GM23338 (cell line): ENCODE measurements around the gene CEP350. TPM values are rescaled to one million over a fixed set of nuclear protein-coding genes. Genes with fewer than 3 reads are reported as not detected.

Source experiments
- ATAC-seq: fragments of 200-7000 bp; cut with Tn5 transposase; 3 replicates; pipeline ENCODE4 v1.9.1; 2020
- DNase-seq: peaks from one replicate; pipeline ENCODE4 v3.0.0-alpha.2; 2015; ENCODE audit warnings: low spot score
- H2AFZ ChIP-seq: fragments of 200-600 bp; sonication (generic); 2 replicates; pipeline ENCODE4 v1.8.0; 2016; ENCODE audit warnings: antibody characterized with exemption, mild to moderate bottlenecking, moderate library complexity
- H3F3A ChIP-seq: fragments of 200-600 bp; sonication (generic); replicated peaks from 2 replicates; pipeline ENCODE4 v1.8.0; 2017; ENCODE audit warnings: antibody characterized with exemption, mixed run types, low read depth
- H3K27ac ChIP-seq: fragments of 200-600 bp; sonication (generic); 2 replicates; pipeline ENCODE4 v1.6.1; 2016; ENCODE audit warnings: low read depth
- H3K27me3 ChIP-seq: fragments of 200-600 bp; sonication (generic); 2 replicates; pipeline ENCODE4 v1.8.0; 2016; ENCODE audit warnings: mild to moderate bottlenecking, mixed run types, moderate library complexity; ENCODE audit not compliant: insufficient read depth
- H3K36me3 ChIP-seq: fragments of 200-600 bp; sonication (generic); 2 replicates; pipeline ENCODE4 v1.8.0; 2016; ENCODE audit warnings: mild to moderate bottlenecking; ENCODE audit not compliant: insufficient read depth
- H3K4me1 ChIP-seq: fragments of 200-600 bp; sonication (generic); 2 replicates; pipeline ENCODE4 v1.8.0; 2016; ENCODE audit warnings: mild to moderate bottlenecking, moderate library complexity; ENCODE audit not compliant: insufficient read depth
- H3K4me2 ChIP-seq: fragments of 200-600 bp; sonication (generic); 2 replicates; pipeline ENCODE4 v1.7.1; 2017; ENCODE audit warnings: mixed run types
- H3K4me3 ChIP-seq: fragments of 200-600 bp; sonication (generic); 2 replicates; pipeline ENCODE4 v1.6.1; 2016; ENCODE audit warnings: mixed run types
- H3K79me2 ChIP-seq: fragments of 200-600 bp; sonication (generic); replicated peaks from 2 replicates; pipeline ENCODE4 v1.8.0; 2017; ENCODE audit warnings: mild to moderate bottlenecking; ENCODE audit not compliant: insufficient read depth
- H3K9me2 ChIP-seq: fragments of 200-600 bp; sonication (generic); 2 replicates; pipeline ENCODE4 v1.8.0; 2017; ENCODE audit not compliant: insufficient read depth
- H4K20me1 ChIP-seq: fragments of 200-600 bp; sonication (generic); replicated peaks from 2 replicates; pipeline ENCODE4 v1.8.0; 2017; ENCODE audit warnings: mild to moderate bottlenecking; ENCODE audit not compliant: insufficient read depth
- H3K27ac Mint-ChIP-seq: 2 replicates; pipeline ENCODE4 v1.8.0; 2020; ENCODE audit warnings: inconsistent platforms, mild to moderate bottlenecking, moderate library complexity, mixed read lengths
- H3K27me3 Mint-ChIP-seq: 3 replicates; pipeline ENCODE4 v1.8.0; 2022; ENCODE audit warnings: low read depth, mild to moderate bottlenecking, moderate library complexity, mixed read lengths, inconsistent platforms; ENCODE audit not compliant: insufficient read depth, poor library complexity
- H3K36me3 Mint-ChIP-seq: 3 replicates; pipeline ENCODE4 v1.8.0; 2021; ENCODE audit warnings: low read depth, mild to moderate bottlenecking, inconsistent platforms, moderate library complexity, mixed read lengths
- H3K4me1 Mint-ChIP-seq: 3 replicates; pipeline ENCODE4 v1.8.0; 2020; ENCODE audit warnings: mild to moderate bottlenecking, inconsistent platforms, mixed read lengths
- H3K4me3 Mint-ChIP-seq: 3 replicates; pipeline ENCODE4 v1.8.0; 2021; ENCODE audit warnings: moderate library complexity, mild to moderate bottlenecking, inconsistent platforms, mixed read lengths
- H3K9me3 Mint-ChIP-seq: 3 replicates; pipeline ENCODE4 v1.8.0; 2020; ENCODE audit warnings: moderate library complexity, mild to moderate bottlenecking, inconsistent platforms, mixed read lengths
- EZH2 ChIP-seq: fragments of 200-600 bp; sonication (generic); IDR thresholded peaks from one replicate; pipeline ENCODE4 v1.8.0; 2017; ENCODE audit warnings: antibody characterized with exemption, mild to moderate bottlenecking, low read depth; ENCODE audit not compliant: unreplicated experiment
- JUNB ChIP-seq: IDR thresholded peaks from one replicate; pipeline ENCODE4 v1.6.1; 2016; ENCODE audit warnings: antibody characterized with exemption; ENCODE audit not compliant: unreplicated experiment
- NANOG ChIP-seq: IDR thresholded peaks from 2 replicates; pipeline ENCODE4 v1.6.1; 2016; ENCODE audit warnings: antibody characterized with exemption, borderline replicate concordance
- ZNF114 ChIP-seq: fragments of 250-450 bp; sonication (Bioruptor Pico); IDR thresholded peaks from 2 replicates; pipeline ENCODE4 v1.5.0; 2020; ENCODE audit warnings: mild to moderate bottlenecking, moderate library complexity
- polyA plus RNA-seq: library from polyadenylated mRNA; unstranded; fragments of >200 nt; fragmentation: Nextera tagmentation; extraction: Ambion mirVana; gene quantifications from 2 replicates; pipeline ENCODE4 v1.2.1, GENCODE V29; 2016
- total RNA-seq: library from RNA; depleted of rRNA; stranded (reverse); fragments of >200 nt; shearing (Covaris generic); gene quantifications from 2 replicates; pipeline ENCODE4 v1.2.3, GENCODE V29; 2014
- TF ChIP-seq, protein P1 (sequence below): IDR thresholded peaks from 2 replicates; pipeline ENCODE4 v1.6.1; 2016; ENCODE audit warnings: antibody characterized with exemption
- TF ChIP-seq, protein P2 (sequence below): IDR thresholded peaks from one replicate; pipeline ENCODE4 v1.6.1; 2018; ENCODE audit warnings: antibody characterized with exemption; ENCODE audit not compliant: unreplicated experiment
- TF ChIP-seq, protein P3 (sequence below): fragments of 250-450 bp; sonication (Bioruptor Pico); IDR thresholded peaks from 2 replicates; pipeline ENCODE4 v1.5.0; 2020; ENCODE audit warnings: mild to moderate bottlenecking, moderate library complexity
- TF ChIP-seq, protein P4 (sequence below), 2 experiments: fragments of 200-600 bp in 1 of 2; sonication (generic) in 1 of 2; conservative IDR thresholded peaks; 2 replicates each; pipeline versions ENCODE4 v1.5.1 to v1.6.1; 2016 to 2017; ENCODE audit warnings: antibody characterized with exemption in 2 of 2, low read depth in 2 of 2, mild to moderate bottlenecking in 2 of 2, moderate library complexity in 1 of 2

CEP350 gene
- total and polyA plus RNA-seq, 2 experiments from 2014 or later: 23.4 to 36.8 TPM

DNA sequence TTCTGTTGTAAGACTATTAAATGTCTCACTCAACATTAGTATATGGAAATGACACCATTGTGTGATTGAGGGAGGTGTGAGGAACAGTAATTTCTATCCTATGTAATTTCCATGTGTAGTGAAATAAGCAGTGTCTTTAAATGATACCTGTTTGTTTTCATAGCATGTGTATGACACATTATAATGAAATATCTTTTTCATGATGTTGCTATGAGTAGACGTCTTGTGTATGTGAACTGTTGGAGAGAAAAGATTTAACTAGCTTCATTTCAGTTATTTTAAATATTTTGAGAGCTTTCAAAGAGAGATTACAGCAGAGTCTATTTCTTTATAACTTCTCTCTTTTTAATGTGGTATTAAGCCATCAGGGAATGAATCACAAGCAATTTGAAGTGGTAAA lies 128.6 kb downstream of the CEP350 start:
- H3K27me3 Mint-ChIP-seq: peaks cover 3% of the 10 kb centered on the region
- peaks cover 5% of the 10 kb centered on the region; the same call in 1 of the 2 replicates for H3K36me3 ChIP-seq

More for the DNA sequence above, 128.6 kb downstream of the CEP350 start:
- TF ChIP-seq, protein P1, sequence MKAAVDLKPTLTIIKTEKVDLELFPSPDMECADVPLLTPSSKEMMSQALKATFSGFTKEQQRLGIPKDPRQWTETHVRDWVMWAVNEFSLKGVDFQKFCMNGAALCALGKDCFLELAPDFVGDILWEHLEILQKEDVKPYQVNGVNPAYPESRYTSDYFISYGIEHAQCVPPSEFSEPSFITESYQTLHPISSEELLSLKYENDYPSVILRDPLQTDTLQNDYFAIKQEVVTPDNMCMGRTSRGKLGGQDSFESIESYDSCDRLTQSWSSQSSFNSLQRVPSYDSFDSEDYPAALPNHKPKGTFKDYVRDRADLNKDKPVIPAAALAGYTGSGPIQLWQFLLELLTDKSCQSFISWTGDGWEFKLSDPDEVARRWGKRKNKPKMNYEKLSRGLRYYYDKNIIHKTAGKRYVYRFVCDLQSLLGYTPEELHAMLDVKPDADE: no peak
- TF ChIP-seq, protein P2, sequence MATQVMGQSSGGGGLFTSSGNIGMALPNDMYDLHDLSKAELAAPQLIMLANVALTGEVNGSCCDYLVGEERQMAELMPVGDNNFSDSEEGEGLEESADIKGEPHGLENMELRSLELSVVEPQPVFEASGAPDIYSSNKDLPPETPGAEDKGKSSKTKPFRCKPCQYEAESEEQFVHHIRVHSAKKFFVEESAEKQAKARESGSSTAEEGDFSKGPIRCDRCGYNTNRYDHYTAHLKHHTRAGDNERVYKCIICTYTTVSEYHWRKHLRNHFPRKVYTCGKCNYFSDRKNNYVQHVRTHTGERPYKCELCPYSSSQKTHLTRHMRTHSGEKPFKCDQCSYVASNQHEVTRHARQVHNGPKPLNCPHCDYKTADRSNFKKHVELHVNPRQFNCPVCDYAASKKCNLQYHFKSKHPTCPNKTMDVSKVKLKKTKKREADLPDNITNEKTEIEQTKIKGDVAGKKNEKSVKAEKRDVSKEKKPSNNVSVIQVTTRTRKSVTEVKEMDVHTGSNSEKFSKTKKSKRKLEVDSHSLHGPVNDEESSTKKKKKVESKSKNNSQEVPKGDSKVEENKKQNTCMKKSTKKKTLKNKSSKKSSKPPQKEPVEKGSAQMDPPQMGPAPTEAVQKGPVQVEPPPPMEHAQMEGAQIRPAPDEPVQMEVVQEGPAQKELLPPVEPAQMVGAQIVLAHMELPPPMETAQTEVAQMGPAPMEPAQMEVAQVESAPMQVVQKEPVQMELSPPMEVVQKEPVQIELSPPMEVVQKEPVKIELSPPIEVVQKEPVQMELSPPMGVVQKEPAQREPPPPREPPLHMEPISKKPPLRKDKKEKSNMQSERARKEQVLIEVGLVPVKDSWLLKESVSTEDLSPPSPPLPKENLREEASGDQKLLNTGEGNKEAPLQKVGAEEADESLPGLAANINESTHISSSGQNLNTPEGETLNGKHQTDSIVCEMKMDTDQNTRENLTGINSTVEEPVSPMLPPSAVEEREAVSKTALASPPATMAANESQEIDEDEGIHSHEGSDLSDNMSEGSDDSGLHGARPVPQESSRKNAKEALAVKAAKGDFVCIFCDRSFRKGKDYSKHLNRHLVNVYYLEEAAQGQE: no peak
- no peak for TF ChIP-seq NANOG
- TF ChIP-seq, protein P3, sequence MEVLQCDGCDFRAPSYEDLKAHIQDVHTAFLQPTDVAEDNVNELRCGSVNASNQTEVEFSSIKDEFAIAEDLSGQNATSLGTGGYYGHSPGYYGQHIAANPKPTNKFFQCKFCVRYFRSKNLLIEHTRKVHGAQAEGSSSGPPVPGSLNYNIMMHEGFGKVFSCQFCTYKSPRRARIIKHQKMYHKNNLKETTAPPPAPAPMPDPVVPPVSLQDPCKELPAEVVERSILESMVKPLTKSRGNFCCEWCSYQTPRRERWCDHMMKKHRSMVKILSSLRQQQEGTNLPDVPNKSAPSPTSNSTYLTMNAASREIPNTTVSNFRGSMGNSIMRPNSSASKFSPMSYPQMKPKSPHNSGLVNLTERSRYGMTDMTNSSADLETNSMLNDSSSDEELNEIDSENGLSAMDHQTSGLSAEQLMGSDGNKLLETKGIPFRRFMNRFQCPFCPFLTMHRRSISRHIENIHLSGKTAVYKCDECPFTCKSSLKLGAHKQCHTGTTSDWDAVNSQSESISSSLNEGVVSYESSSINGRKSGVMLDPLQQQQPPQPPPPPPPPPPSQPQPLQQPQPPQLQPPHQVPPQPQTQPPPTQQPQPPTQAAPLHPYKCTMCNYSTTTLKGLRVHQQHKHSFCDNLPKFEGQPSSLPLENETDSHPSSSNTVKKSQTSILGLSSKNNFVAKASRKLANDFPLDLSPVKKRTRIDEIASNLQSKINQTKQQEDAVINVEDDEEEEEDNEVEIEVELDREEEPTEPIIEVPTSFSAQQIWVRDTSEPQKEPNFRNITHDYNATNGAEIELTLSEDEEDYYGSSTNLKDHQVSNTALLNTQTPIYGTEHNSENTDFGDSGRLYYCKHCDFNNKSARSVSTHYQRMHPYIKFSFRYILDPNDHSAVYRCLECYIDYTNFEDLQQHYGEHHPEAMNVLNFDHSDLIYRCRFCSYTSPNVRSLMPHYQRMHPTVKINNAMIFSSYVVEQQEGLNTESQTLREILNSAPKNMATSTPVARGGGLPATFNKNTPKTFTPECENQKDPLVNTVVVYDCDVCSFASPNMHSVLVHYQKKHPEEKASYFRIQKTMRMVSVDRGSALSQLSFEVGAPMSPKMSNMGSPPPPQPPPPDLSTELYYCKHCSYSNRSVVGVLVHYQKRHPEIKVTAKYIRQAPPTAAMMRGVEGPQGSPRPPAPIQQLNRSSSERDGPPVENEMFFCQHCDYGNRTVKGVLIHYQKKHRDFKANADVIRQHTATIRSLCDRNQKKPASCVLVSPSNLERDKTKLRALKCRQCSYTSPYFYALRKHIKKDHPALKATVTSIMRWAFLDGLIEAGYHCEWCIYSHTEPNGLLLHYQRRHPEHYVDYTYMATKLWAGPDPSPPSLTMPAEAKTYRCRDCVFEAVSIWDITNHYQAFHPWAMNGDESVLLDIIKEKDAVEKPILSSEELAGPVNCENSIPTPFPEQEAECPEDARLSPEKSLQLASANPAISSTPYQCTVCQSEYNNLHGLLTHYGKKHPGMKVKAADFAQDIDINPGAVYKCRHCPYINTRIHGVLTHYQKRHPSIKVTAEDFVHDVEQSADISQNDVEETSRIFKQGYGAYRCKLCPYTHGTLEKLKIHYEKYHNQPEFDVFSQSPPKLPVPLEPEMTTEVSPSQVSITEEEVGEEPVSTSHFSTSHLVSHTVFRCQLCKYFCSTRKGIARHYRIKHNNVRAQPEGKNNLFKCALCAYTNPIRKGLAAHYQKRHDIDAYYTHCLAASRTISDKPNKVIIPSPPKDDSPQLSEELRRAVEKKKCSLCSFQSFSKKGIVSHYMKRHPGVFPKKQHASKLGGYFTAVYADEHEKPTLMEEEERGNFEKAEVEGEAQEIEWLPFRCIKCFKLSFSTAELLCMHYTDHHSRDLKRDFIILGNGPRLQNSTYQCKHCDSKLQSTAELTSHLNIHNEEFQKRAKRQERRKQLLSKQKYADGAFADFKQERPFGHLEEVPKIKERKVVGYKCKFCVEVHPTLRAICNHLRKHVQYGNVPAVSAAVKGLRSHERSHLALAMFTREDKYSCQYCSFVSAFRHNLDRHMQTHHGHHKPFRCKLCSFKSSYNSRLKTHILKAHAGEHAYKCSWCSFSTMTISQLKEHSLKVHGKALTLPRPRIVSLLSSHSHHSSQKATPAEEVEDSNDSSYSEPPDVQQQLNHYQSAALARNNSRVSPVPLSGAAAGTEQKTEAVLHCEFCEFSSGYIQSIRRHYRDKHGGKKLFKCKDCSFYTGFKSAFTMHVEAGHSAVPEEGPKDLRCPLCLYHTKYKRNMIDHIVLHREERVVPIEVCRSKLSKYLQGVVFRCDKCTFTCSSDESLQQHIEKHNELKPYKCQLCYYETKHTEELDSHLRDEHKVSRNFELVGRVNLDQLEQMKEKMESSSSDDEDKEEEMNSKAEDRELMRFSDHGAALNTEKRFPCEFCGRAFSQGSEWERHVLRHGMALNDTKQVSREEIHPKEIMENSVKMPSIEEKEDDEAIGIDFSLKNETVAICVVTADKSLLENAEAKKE (CRISPR knock-in tag): no peak
- no peak for TF ChIP-seq ZNF114
- TF ChIP-seq, protein P4, sequence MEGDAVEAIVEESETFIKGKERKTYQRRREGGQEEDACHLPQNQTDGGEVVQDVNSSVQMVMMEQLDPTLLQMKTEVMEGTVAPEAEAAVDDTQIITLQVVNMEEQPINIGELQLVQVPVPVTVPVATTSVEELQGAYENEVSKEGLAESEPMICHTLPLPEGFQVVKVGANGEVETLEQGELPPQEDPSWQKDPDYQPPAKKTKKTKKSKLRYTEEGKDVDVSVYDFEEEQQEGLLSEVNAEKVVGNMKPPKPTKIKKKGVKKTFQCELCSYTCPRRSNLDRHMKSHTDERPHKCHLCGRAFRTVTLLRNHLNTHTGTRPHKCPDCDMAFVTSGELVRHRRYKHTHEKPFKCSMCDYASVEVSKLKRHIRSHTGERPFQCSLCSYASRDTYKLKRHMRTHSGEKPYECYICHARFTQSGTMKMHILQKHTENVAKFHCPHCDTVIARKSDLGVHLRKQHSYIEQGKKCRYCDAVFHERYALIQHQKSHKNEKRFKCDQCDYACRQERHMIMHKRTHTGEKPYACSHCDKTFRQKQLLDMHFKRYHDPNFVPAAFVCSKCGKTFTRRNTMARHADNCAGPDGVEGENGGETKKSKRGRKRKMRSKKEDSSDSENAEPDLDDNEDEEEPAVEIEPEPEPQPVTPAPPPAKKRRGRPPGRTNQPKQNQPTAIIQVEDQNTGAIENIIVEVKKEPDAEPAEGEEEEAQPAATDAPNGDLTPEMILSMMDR (conservative IDR thresholded peaks at IDR 0.05; ENCODE audit: low read depth in 2 of 2): no peak
- no peak for TF ChIP-seq EZH2
- TF ChIP-seq JUNB: no peak
- H3K4me3 Mint-ChIP-seq: no peak overlapping the region
- H3K9me2 ChIP-seq: no peaks in the 10 kb centered on the region
- H3K4me2 ChIP-seq: no peak overlapping the region
- DNase-seq (no peak), ATAC-seq (no peak)
- no peak overlapping the region for H3K4me3 ChIP-seq
- no peaks in the 10 kb centered on the region for H3F3A ChIP-seq
- no peaks in the 10 kb centered on the region for H3K27me3 ChIP-seq
- no peaks in the 10 kb centered on the region for H4K20me1 ChIP-seq
- no peaks in the 10 kb centered on the region for H3K9me3 Mint-ChIP-seq
- H3K4me1 ChIP-seq: no peaks in the 10 kb centered on the region
- no peak overlapping the region for H2AFZ ChIP-seq
- no peak overlapping the region for H3K27ac ChIP-seq
- no peaks in the 10 kb centered on the region; the same call in 1 of the 3 replicates for H3K36me3 Mint-ChIP-seq
- H3K79me2 ChIP-seq: no peaks in the 10 kb centered on the region
- H3K4me1 Mint-ChIP-seq: no peaks in the 10 kb centered on the region
- no peak overlapping the region for H3K27ac Mint-ChIP-seq
